Activated T-helper 2 cell treated with anti-CD3 and anti-CD28 coated beads, Interferon-gamma antibody, Interleukin-2, Interleukin-4, amounts not matched to agents 10 μg/mL and 5 μg/mL and 100 μg/mL, durations not matched to agents 14 hours and 24 hours and 36 hours (primary cell): Measurements from ENCODE around the gene GATA5. TPM values are rescaled to one million over a fixed set of nuclear protein-coding genes. Genes with fewer than 3 reads are reported as not detected.

Experiments
- DNase-seq: peaks from one replicate; pipeline ENCODE4 v3.0.0; 2021; ENCODE audit warnings: low spot score
- H3K27ac Mint-ChIP-seq: one replicate; pipeline ENCODE4 v1.8.0; 2021; ENCODE audit warnings: mixed read lengths
- H3K27me3 Mint-ChIP-seq: one replicate; pipeline ENCODE4 v1.8.0; 2021; ENCODE audit warnings: low read depth, mixed read lengths
- H3K36me3 Mint-ChIP-seq: one replicate; pipeline ENCODE4 v1.8.0; 2021; ENCODE audit warnings: low read depth, mixed read lengths
- H3K4me1 Mint-ChIP-seq: one replicate; pipeline ENCODE4 v1.8.0; 2021; ENCODE audit warnings: low read depth, mixed read lengths
- H3K4me3 Mint-ChIP-seq: one replicate; pipeline ENCODE4 v1.8.0; 2021; ENCODE audit warnings: low read depth, mild to moderate bottlenecking, moderate library complexity, mixed read lengths
- H3K9me3 Mint-ChIP-seq: one replicate; pipeline ENCODE4 v1.8.0; 2021; ENCODE audit warnings: mixed read lengths
- intact Hi-C: fragments of 100-400 bp; cut with micrococcal nuclease; formaldehyde crosslinking; loops from one replicate; pipeline ENCODE4 v1.15.1; 2023
- total RNA-seq: library from RNA; stranded (reverse); gene quantifications from 2 replicates; pipeline ENCODE4 v1.2.3, GENCODE V29; 2022

GATA5 gene
- total RNA-seq, 1 donor from 2014 or later, result not detected

- no peaks in the 10 kb centered on the region for H3K36me3 Mint-ChIP-seq
- H3K27me3 Mint-ChIP-seq, result peaks cover 33% of the 10 kb centered on the region
- no peaks in the 10 kb centered on the region for H3K9me3 Mint-ChIP-seq
- H3K27ac Mint-ChIP-seq, result no peak overlapping the region
- no peak overlapping the region for H3K4me3 Mint-ChIP-seq
- no peak for DNase-seq
- H3K4me1 Mint-ChIP-seq, result no peaks in the 10 kb centered on the region
- intact Hi-C loops, result loop anchor here (10.0 kb wide), 1 partner anchor 532 kb away; the partner anchor contains the start of gene BHLHE23
These were observed 2.7 kb downstream of the GATA5 start for GRCh38 chr20:62472941-62473585.

- H3K4me1 Mint-ChIP-seq, result no peaks in the 10 kb centered on the region
- no peak overlapping the region for H3K27ac Mint-ChIP-seq
- no peaks in the 10 kb centered on the region for H3K36me3 Mint-ChIP-seq
- peaks cover 27% of the 10 kb centered on the region for H3K27me3 Mint-ChIP-seq
- intact Hi-C loops, result loop anchor here (10.0 kb wide), 1 partner anchor 532 kb away; the partner anchor contains the start of gene BHLHE23
- H3K4me3 Mint-ChIP-seq, result no peak overlapping the region
- DNase-seq, result no peak
- H3K9me3 Mint-ChIP-seq, result no peaks in the 10 kb centered on the region
These were observed 3.5 kb downstream of the GATA5 start for GRCh38 chr20:62472138-62472940.

GRCh38 chr20:62470459-62470858 lies 5.3 kb downstream of the GATA5 start:
- Mint-ChIP-seq H3K27ac (no peak overlapping the region), H3K27me3 (peaks cover 21% of the 10 kb centered on the region), H3K36me3 (no peaks in the 10 kb centered on the region), H3K4me3 (no peak overlapping the region), H3K9me3 (no peaks in the 10 kb centered on the region), H3K4me1 (no peaks in the 10 kb centered on the region)
- no peak for DNase-seq
- intact Hi-C loops, result loop anchor here (10.0 kb wide), 1 partner anchor 534 kb away; the partner anchor contains the start of gene BHLHE23

GRCh38 chr20:62470001-62470400 lies 5.8 kb downstream of the GATA5 start:
- no peak for DNase-seq
- no peaks in the 10 kb centered on the region for H3K36me3 Mint-ChIP-seq
- intact Hi-C loops, result loop anchor here (10.0 kb wide), 1 partner anchor 535 kb away; the partner anchor contains the start of gene BHLHE23
- H3K4me3 Mint-ChIP-seq, result no peak overlapping the region
- H3K9me3 Mint-ChIP-seq, result no peaks in the 10 kb centered on the region
- no peaks in the 10 kb centered on the region for H3K4me1 Mint-ChIP-seq
- H3K27ac Mint-ChIP-seq, result no peak overlapping the region
- peaks cover 21% of the 10 kb centered on the region for H3K27me3 Mint-ChIP-seq

- H3K36me3 Mint-ChIP-seq, result no peaks in the 10 kb centered on the region
- no peak for DNase-seq
- H3K9me3 Mint-ChIP-seq, result no peaks in the 10 kb centered on the region
- no peak overlapping the region for H3K4me3 Mint-ChIP-seq
- no peaks in the 10 kb centered on the region for H3K4me1 Mint-ChIP-seq
- peaks cover 18% of the 10 kb centered on the region for H3K27me3 Mint-ChIP-seq
- no peak overlapping the region for H3K27ac Mint-ChIP-seq
- intact Hi-C loops, result no loop called here
These were observed 6.4 kb downstream of the GATA5 start for GRCh38 chr20:62469352-62469751.

GRCh38 chr20:62466806-62467537 lies 8.8 kb downstream of the GATA5 start:
- H3K36me3 Mint-ChIP-seq, result no peaks in the 10 kb centered on the region
- H3K27me3 Mint-ChIP-seq, result peaks cover 8% of the 10 kb centered on the region
- intact Hi-C loops, result no loop called here
- no peak for DNase-seq
- no peak overlapping the region for H3K4me3 Mint-ChIP-seq
- H3K4me1 Mint-ChIP-seq, result no peaks in the 10 kb centered on the region
- no peak overlapping the region for H3K27ac Mint-ChIP-seq
- H3K9me3 Mint-ChIP-seq, result no peaks in the 10 kb centered on the region

GRCh38 chr20:62466072-62466760 lies 9.6 kb downstream of the GATA5 start:
- intact Hi-C loops, result no loop called here
- Mint-ChIP-seq H3K4me3 (no peak overlapping the region), H3K4me1 (no peaks in the 10 kb centered on the region), H3K27me3 (peaks cover 6% of the 10 kb centered on the region), H3K9me3 (no peaks in the 10 kb centered on the region), H3K36me3 (no peaks in the 10 kb centered on the region), H3K27ac (no peak overlapping the region)
- DNase-seq, result no peak

- intact Hi-C loops, result no loop called here
- no peaks in the 10 kb centered on the region for H3K4me1 Mint-ChIP-seq
- H3K9me3 Mint-ChIP-seq, result no peaks in the 10 kb centered on the region
- H3K4me3 Mint-ChIP-seq, result no peak overlapping the region
- H3K36me3 Mint-ChIP-seq, result no peaks in the 10 kb centered on the region
- H3K27ac Mint-ChIP-seq, result no peak overlapping the region
- peaks cover 2% of the 10 kb centered on the region for H3K27me3 Mint-ChIP-seq
- DNase-seq, result no peak
These were observed 10.8 kb downstream of the GATA5 start for GRCh38 chr20:62464990-62465389.

GRCh38 chr20:62464425-62464770 lies 11.4 kb downstream of the GATA5 start:
- H3K9me3 Mint-ChIP-seq, result no peaks in the 10 kb centered on the region
- H3K27me3 Mint-ChIP-seq, result no peaks in the 10 kb centered on the region
- H3K4me1 Mint-ChIP-seq, result no peaks in the 10 kb centered on the region
- intact Hi-C loops, result no loop called here
- no peaks in the 10 kb centered on the region for H3K36me3 Mint-ChIP-seq
- H3K4me3 Mint-ChIP-seq, result no peak overlapping the region
- DNase-seq, result no peak
- H3K27ac Mint-ChIP-seq, result no peak overlapping the region

- DNase-seq, result no peak
- H3K4me3 Mint-ChIP-seq, result no peak overlapping the region
- no peak overlapping the region for H3K27ac Mint-ChIP-seq
- no peaks in the 10 kb centered on the region for H3K27me3 Mint-ChIP-seq
- intact Hi-C loops, result no loop called here
- no peaks in the 10 kb centered on the region for H3K36me3 Mint-ChIP-seq
- no peaks in the 10 kb centered on the region for H3K9me3 Mint-ChIP-seq
- H3K4me1 Mint-ChIP-seq, result no peaks in the 10 kb centered on the region
These were observed 12.0 kb downstream of the GATA5 start for GRCh38 chr20:62463651-62464424.

- intact Hi-C loops, result no loop called here
- DNase-seq, result no peak
- Mint-ChIP-seq H3K36me3 (no peaks in the 10 kb centered on the region), H3K27ac (no peak overlapping the region), H3K4me3 (no peak overlapping the region), H3K9me3 (no peaks in the 10 kb centered on the region), H3K4me1 (no peaks in the 10 kb centered on the region), H3K27me3 (no peaks in the 10 kb centered on the region)
These were observed 12.7 kb downstream of the GATA5 start for GRCh38 chr20:62462976-62463592.
